ENCODE results near the gene ITPR3.

DNA sequence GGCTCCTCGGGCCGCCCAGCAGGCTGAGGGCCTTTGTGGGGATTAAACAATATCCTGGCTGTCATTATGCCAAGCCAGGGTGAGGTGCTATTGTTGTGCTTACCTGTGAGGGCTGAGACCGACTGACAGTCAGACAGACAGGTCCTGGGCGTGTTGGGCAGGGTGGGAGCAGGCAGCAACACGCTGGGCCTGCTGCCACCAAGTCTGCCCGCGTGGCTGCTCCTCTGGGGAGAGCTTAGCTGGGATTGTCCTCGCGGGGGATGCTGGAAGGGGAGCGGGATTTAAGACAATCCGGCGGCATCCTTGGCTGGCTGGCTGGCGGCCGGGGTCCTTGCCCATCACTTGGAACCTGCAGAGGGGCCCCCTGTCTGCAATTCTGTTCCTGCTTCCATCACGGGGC lies 20.0 kb downstream of the ITPR3 start:
- TF ChIP-seq POLR2AphosphoS5 (IDR thresholded peaks at IDR 0.05) (no peak), CTCF (IDR thresholded peaks at IDR 0.05) (no peak)

All from transverse colon (tissue), 4 donors.